Memory B cell (primary cell): ENCODE data around the gene ADAP1.

Experiments used
- ATAC-seq: fragments of 150-1000 bp; cut with Tn5 transposase; 2 replicates; pipeline ENCODE4 v1.10.0; 2021; ENCODE audit warnings: low read depth, mild to moderate bottlenecking, moderate library complexity
- DNase-seq, 2 donors: peaks; one replicate each; pipeline ENCODE4 v3.0.0; 2022; ENCODE audit warnings: low spot score in 2 of 2
- H3K27ac Mint-ChIP-seq: one replicate; pipeline ENCODE4 v1.8.0; 2022; ENCODE audit warnings: mild to moderate bottlenecking, moderate library complexity, mixed read lengths
- H3K27me3 Mint-ChIP-seq: one replicate; pipeline ENCODE4 v1.8.0; 2022; ENCODE audit warnings: mixed read lengths
- H3K36me3 Mint-ChIP-seq: one replicate; pipeline ENCODE4 v1.8.0; 2022; ENCODE audit warnings: mild to moderate bottlenecking, mixed read lengths
- H3K4me1 Mint-ChIP-seq: one replicate; pipeline ENCODE4 v1.8.0; 2022; ENCODE audit warnings: mixed read lengths
- H3K4me3 Mint-ChIP-seq: one replicate; pipeline ENCODE4 v1.8.0; 2022; ENCODE audit warnings: mild to moderate bottlenecking, moderate library complexity, mixed read lengths
- H3K9me3 Mint-ChIP-seq: one replicate; pipeline ENCODE4 v1.8.0; 2022; ENCODE audit warnings: mixed read lengths

ADAP1 gene

GRCh38 chr7:974172-974571 is 19.7 kb upstream of the ADAP1 start:
- no peak for DNase-seq
- Mint-ChIP-seq H3K36me3 (peaks cover 12% of the 10 kb centered on the region), H3K4me3 (peak overlapping the region; percentile 90), H3K27me3 (no peaks in the 10 kb centered on the region), H3K4me1 (peaks cover 11% of the 10 kb centered on the region), H3K9me3 (no peaks in the 10 kb centered on the region), H3K27ac (peak overlapping the region; percentile 90)
- no peak for ATAC-seq

DNA sequence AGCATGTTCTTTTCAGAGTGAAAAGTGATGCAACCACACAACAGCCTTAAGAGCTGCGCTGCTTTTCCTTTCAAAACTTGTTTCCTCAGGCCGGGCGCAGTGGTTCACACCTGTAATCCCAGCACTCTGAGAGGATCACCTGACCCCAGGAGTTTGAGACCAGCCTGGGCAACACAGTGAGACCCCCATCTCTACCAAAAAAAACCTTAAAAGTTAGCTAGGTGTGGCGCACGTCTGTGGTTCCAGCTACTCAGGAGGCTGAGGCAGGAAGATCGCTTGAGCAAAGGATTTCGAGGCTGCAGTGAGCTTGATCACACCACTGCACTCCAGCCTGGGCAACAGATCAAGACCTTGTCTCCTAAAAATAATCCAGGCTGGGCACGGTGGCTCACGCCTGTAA is 18.8 kb upstream of the ADAP1 start:
- peaks cover 12% of the 10 kb centered on the region for H3K36me3 Mint-ChIP-seq
- H3K4me1 Mint-ChIP-seq: peaks cover 11% of the 10 kb centered on the region
- DNase-seq (no peak), ATAC-seq (no peak)
- H3K9me3 Mint-ChIP-seq: no peaks in the 10 kb centered on the region
- H3K27me3 Mint-ChIP-seq: no peaks in the 10 kb centered on the region
- no peak overlapping the region for H3K27ac Mint-ChIP-seq
- H3K4me3 Mint-ChIP-seq: peak overlapping the region; percentile 49

GRCh38 chr7:972676-973309 is 18.3 kb upstream of the ADAP1 start:
- Mint-ChIP-seq H3K4me3 (no peak overlapping the region), H3K4me1 (peaks cover 11% of the 10 kb centered on the region), H3K27me3 (no peaks in the 10 kb centered on the region), H3K27ac (no peak overlapping the region), H3K9me3 (no peaks in the 10 kb centered on the region), H3K36me3 (peaks cover 15% of the 10 kb centered on the region)
- DNase-seq (no peak), ATAC-seq (no peak)

GRCh38 chr7:972110-972509 is 17.6 kb upstream of the ADAP1 start:
- no peak for ATAC-seq
- H3K27ac Mint-ChIP-seq: no peak overlapping the region
- H3K27me3 Mint-ChIP-seq: no peaks in the 10 kb centered on the region
- no peak for DNase-seq
- no peak overlapping the region for H3K4me3 Mint-ChIP-seq
- no peaks in the 10 kb centered on the region for H3K9me3 Mint-ChIP-seq
- peaks cover 20% of the 10 kb centered on the region for H3K36me3 Mint-ChIP-seq
- peaks cover 11% of the 10 kb centered on the region for H3K4me1 Mint-ChIP-seq

DNA sequence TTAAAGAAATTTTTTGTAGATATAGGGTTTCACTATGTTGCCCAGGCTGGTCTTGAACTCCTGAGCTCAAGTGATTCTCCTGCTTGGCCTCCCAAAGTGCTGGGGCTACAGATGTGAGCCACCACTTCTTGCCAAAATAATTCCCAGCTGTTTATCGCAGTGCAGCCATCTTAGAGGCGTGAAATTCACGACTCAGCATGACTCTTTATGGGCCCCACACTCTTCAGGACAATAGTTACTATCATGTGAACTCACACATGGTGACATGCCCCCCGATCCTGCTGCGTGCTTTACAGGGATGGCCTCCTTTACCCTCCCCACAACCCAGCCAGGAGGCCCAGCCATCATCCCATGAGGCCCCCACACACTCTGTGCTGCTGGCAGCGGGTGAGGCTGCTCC is 16.3 kb upstream of the ADAP1 start:
- Mint-ChIP-seq H3K27ac (peak overlapping the region; percentile 50), H3K36me3 (peaks cover 20% of the 10 kb centered on the region), H3K27me3 (no peaks in the 10 kb centered on the region), H3K4me1 (peaks cover 16% of the 10 kb centered on the region), H3K4me3 (no peak overlapping the region), H3K9me3 (no peaks in the 10 kb centered on the region)
- DNase-seq: no peak
- no peak for ATAC-seq

GRCh38 chr7:969403-969802 is 14.9 kb upstream of the ADAP1 start:
- H3K27me3 Mint-ChIP-seq: no peaks in the 10 kb centered on the region
- peaks cover 19% of the 10 kb centered on the region for H3K4me1 Mint-ChIP-seq
- no peaks in the 10 kb centered on the region for H3K9me3 Mint-ChIP-seq
- ATAC-seq (no peak), DNase-seq (no peak)
- peaks cover 20% of the 10 kb centered on the region for H3K36me3 Mint-ChIP-seq
- no peak overlapping the region for H3K27ac Mint-ChIP-seq
- H3K4me3 Mint-ChIP-seq: no peak overlapping the region

- no peak for ATAC-seq
- H3K27me3 Mint-ChIP-seq: no peaks in the 10 kb centered on the region
- peaks cover 23% of the 10 kb centered on the region for H3K4me1 Mint-ChIP-seq
- H3K4me3 Mint-ChIP-seq: no peak overlapping the region
- H3K36me3 Mint-ChIP-seq: peaks cover 20% of the 10 kb centered on the region
- H3K27ac Mint-ChIP-seq: no peak overlapping the region
- no peak for DNase-seq
- H3K9me3 Mint-ChIP-seq: no peaks in the 10 kb centered on the region
Observed at GRCh38 chr7:968205-969105, 14.0 kb upstream of the ADAP1 start.

GRCh38 chr7:967361-968082 is 13.0 kb upstream of the ADAP1 start:
- Mint-ChIP-seq H3K4me3 (no peak overlapping the region), H3K27ac (no peak overlapping the region), H3K36me3 (peaks cover 18% of the 10 kb centered on the region), H3K9me3 (no peaks in the 10 kb centered on the region), H3K4me1 (peaks cover 28% of the 10 kb centered on the region), H3K27me3 (no peaks in the 10 kb centered on the region)
- no peak for ATAC-seq
- DNase-seq: no peak

- Mint-ChIP-seq H3K27me3 (peaks cover 4% of the 10 kb centered on the region), H3K36me3 (peaks cover 13% of the 10 kb centered on the region), H3K4me1 (peaks cover 29% of the 10 kb centered on the region), H3K9me3 (no peaks in the 10 kb centered on the region), H3K27ac (peak overlapping the region; percentile 67), H3K4me3 (no peak overlapping the region)
- no peak for DNase-seq
- ATAC-seq: no peak
Observed at GRCh38 chr7:966291-967069, 12.0 kb upstream of the ADAP1 start.

GRCh38 chr7:964401-965231 is 10.1 kb upstream of the ADAP1 start:
- Mint-ChIP-seq H3K27me3 (peaks cover 5% of the 10 kb centered on the region), H3K36me3 (peaks cover 8% of the 10 kb centered on the region), H3K27ac (no peak overlapping the region), H3K4me3 (no peak overlapping the region), H3K4me1 (peaks cover 23% of the 10 kb centered on the region), H3K9me3 (no peaks in the 10 kb centered on the region)
- DNase-seq (no peak), ATAC-seq (no peak)

- H3K9me3 Mint-ChIP-seq: no peaks in the 10 kb centered on the region
- no peak for DNase-seq
- peak overlapping the region; percentile 27 for H3K4me3 Mint-ChIP-seq
- H3K27ac Mint-ChIP-seq: peak overlapping the region; percentile 22
- peak; percentile 80 for ATAC-seq
- peaks cover 23% of the 10 kb centered on the region for H3K4me1 Mint-ChIP-seq
- peaks cover 7% of the 10 kb centered on the region for H3K27me3 Mint-ChIP-seq
- H3K36me3 Mint-ChIP-seq: peaks cover 8% of the 10 kb centered on the region
Observed at GRCh38 chr7:963236-964078, 9.0 kb upstream of the ADAP1 start.

- no peak overlapping the region for H3K27ac Mint-ChIP-seq
- peaks cover 23% of the 10 kb centered on the region for H3K4me1 Mint-ChIP-seq
- peaks cover 3% of the 10 kb centered on the region for H3K36me3 Mint-ChIP-seq
- no peak overlapping the region for H3K4me3 Mint-ChIP-seq
- DNase-seq: no peak
- H3K27me3 Mint-ChIP-seq: peaks cover 7% of the 10 kb centered on the region
- no peak for ATAC-seq
- H3K9me3 Mint-ChIP-seq: no peaks in the 10 kb centered on the region
Observed at GRCh38 chr7:962401-963081, 8.1 kb upstream of the ADAP1 start.
